Transverse colon (tissue), 3 donors: ENCODE results near the gene CHID1.

Experiments used
- CTCF ChIP-seq, 5 experiments: fragments of 200-600 bp in 3 of 5; fragments of 450-650 bp in 2 of 5; sonication (generic) in 3 of 5; IDR thresholded peaks; 1 replicate in 2 of 5; 2 replicates in 3 of 5; pipeline ENCODE4 v1.5.1; 2016 to 2017; ENCODE audit warnings: antibody characterized with exemption in 5 of 5, inconsistent platforms in 3 of 5, mild to moderate bottlenecking in 2 of 5, moderate library complexity in 1 of 5
- POLR2A ChIP-seq: fragments of 450-650 bp; IDR thresholded peaks from one replicate; pipeline ENCODE4 v1.6.1; 2016; ENCODE audit warnings: antibody characterized with exemption, mild to moderate bottlenecking, moderate library complexity

GRCh38 chr11:953512-953911 lies 42.9 kb upstream of the CHID1 start:
- TF ChIP-seq CTCF (IDR thresholded peaks at IDR 0.05) (no peak), POLR2A (no peak)
